ENCODE measurements around the gene URAD. TPM values are rescaled to one million over a fixed set of nuclear protein-coding genes. Genes with fewer than 3 reads are reported as not detected.

The URAD gene
- total RNA-seq, 1 donor, result not detected

DNA sequence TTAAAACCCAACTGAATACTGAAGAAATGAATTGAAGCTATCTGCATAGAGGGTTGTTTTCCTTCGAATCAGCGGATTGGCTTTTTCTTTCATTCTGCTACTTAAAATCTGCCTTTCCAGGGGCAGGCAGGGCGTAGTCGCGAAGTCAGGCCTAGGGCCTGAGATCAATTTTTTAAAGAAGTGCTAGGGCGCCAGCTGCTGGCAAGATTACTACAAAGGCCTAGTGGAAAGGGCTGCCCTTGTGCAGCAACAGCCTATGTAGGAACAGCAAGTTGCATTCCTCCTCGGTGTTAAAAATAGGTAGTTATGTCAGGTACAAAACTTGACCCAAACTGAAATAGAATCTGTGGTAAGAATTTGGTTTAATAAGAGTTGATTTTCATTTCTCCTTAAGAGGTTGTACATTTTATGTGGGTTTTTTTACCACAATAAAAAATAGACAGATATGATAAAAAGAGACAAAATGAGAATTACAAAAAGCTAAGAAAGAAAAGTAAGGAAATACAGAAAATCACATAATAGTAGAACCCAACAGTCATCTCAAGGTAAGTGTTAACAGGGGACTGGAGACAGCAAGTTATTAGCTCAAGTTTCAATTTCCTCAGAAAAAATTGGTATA lies 9.5 kb upstream of the URAD start:
- Histone ChIP-seq H3K4me3 (ENCODE audit: insufficient read depth, low read length) (no peak overlapping the region), H3K4me2 (ENCODE audit: insufficient read depth, low read length) (no peak overlapping the region), H3K4me1 (ENCODE audit: insufficient read depth, low read length) (no peaks in the 10 kb centered on the region), H4K20me1 (ENCODE audit: insufficient read depth, low read length) (no peaks in the 10 kb centered on the region), H3K36me3 (ENCODE audit: insufficient read depth, low read length) (no peaks in the 10 kb centered on the region), H3K27me3 (ENCODE audit: insufficient read depth, low read length) (no peaks in the 10 kb centered on the region), H3K79me2 (ENCODE audit: insufficient read depth, low read length) (no peaks in the 10 kb centered on the region), H2AFZ (ENCODE audit: low read length) (no peak overlapping the region), H3K9me3 (ENCODE audit: low read depth, low read length) (no peaks in the 10 kb centered on the region), H3K27ac (ENCODE audit: low read depth, low read length) (no peak overlapping the region)
- TF ChIP-seq, protein P1, sequence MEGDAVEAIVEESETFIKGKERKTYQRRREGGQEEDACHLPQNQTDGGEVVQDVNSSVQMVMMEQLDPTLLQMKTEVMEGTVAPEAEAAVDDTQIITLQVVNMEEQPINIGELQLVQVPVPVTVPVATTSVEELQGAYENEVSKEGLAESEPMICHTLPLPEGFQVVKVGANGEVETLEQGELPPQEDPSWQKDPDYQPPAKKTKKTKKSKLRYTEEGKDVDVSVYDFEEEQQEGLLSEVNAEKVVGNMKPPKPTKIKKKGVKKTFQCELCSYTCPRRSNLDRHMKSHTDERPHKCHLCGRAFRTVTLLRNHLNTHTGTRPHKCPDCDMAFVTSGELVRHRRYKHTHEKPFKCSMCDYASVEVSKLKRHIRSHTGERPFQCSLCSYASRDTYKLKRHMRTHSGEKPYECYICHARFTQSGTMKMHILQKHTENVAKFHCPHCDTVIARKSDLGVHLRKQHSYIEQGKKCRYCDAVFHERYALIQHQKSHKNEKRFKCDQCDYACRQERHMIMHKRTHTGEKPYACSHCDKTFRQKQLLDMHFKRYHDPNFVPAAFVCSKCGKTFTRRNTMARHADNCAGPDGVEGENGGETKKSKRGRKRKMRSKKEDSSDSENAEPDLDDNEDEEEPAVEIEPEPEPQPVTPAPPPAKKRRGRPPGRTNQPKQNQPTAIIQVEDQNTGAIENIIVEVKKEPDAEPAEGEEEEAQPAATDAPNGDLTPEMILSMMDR (IDR thresholded peaks at IDR 0.05; ENCODE audit: extremely low read depth, low read depth, low read length), result peak; percentile 50
- DNase-seq (ENCODE audit: insufficient read length, low spot score, missing footprints), result no peak

DNA sequence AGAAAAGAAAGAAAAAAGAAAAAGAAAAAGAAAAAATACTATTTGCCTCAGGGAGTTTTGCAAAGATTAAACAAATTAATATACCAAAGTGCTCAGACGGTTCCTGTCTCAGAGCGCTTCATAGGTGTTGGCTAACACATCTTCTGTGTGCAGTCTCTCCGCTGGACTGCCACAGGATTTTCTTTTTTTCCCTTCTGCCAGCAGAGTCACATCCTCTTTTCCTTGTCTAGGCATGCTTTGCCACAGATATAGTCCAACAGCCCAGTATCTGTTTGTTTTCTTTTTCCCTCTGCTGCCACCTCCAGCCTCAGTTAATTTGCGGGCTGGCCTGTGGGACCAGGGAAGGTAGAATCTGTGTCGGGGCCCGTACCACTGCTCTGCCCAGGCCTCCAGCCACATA lies 3.4 kb upstream of the URAD start:
- H3K4me2 ChIP-seq (ENCODE audit: insufficient read depth, low read length), result no peak overlapping the region
- DNase-seq (ENCODE audit: insufficient read length, low spot score, missing footprints), result no peak

DNA sequence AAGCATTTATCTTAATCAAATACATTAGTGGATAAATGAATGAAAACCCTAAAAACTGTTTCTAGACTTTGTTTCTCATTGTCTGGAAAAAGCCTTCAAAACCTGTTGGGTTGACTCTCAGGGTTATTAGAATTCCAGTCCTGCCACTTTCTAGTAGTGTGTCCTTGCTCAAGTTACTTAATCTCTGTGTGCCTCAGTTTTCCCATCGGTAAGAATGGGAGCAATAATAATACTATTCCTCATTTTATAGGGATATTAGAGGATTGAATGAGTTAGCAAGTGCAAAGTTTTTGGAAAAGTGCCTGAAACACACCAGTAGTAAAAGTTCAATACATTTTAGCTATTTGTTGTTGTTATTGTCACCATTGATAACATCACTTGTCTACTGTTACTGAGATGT lies 2.9 kb downstream of the URAD start:
- Histone ChIP-seq H2AFZ (ENCODE audit: low read length) (no peak overlapping the region), H3K4me3 (ENCODE audit: insufficient read depth, low read length) (no peak overlapping the region), H3K4me2 (ENCODE audit: insufficient read depth, low read length) (no peak overlapping the region), H3K4me1 (ENCODE audit: insufficient read depth, low read length) (no peaks in the 10 kb centered on the region), H3K27ac (ENCODE audit: low read depth, low read length) (no peak overlapping the region), H3K79me2 (ENCODE audit: insufficient read depth, low read length) (no peaks in the 10 kb centered on the region), H3K9me3 (ENCODE audit: low read depth, low read length) (no peaks in the 10 kb centered on the region), H3K27me3 (ENCODE audit: insufficient read depth, low read length) (peaks cover 43% of the 10 kb centered on the region), H3K36me3 (ENCODE audit: insufficient read depth, low read length) (no peaks in the 10 kb centered on the region), H4K20me1 (ENCODE audit: insufficient read depth, low read length) (no peaks in the 10 kb centered on the region)
- TF ChIP-seq, protein P1 (IDR thresholded peaks at IDR 0.05; ENCODE audit: extremely low read depth, low read depth, low read length), result no peak
- no peak for DNase-seq (ENCODE audit: insufficient read length, low spot score, missing footprints)

More for the DNA sequence above, 3.4 kb upstream of the URAD start:
- Histone ChIP-seq H2AFZ (ENCODE audit: low read length) (no peak overlapping the region), H3K27ac (ENCODE audit: low read depth, low read length) (no peak overlapping the region), H3K9me3 (ENCODE audit: low read depth, low read length) (no peaks in the 10 kb centered on the region), H3K4me3 (ENCODE audit: insufficient read depth, low read length) (no peak overlapping the region), H3K36me3 (ENCODE audit: insufficient read depth, low read length) (no peaks in the 10 kb centered on the region), H3K27me3 (ENCODE audit: insufficient read depth, low read length) (peaks cover 14% of the 10 kb centered on the region), H3K4me1 (ENCODE audit: insufficient read depth, low read length) (no peaks in the 10 kb centered on the region), H3K79me2 (ENCODE audit: insufficient read depth, low read length) (no peaks in the 10 kb centered on the region), H4K20me1 (ENCODE audit: insufficient read depth, low read length) (no peaks in the 10 kb centered on the region)
- TF ChIP-seq, protein P1 (IDR thresholded peaks at IDR 0.05; ENCODE audit: extremely low read depth, low read depth, low read length), result no peak

DNA sequence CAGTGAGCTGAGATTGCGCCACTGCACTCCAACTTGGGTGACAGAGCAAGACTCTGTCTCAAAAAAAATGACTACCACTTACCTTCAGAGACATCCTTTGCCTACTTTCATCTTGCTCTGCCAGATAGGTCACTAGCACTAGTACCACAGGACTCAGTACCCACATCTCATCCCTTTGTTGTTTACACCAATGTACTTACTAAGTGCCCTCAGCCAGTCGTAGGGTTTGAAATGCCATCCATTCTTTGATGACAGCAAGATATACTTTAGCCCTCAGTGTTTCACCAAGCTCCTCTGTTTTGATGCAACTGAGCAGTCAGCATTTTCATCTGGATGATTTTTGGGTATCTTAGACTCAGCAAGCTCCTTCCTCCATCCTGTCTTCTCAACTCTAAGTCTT lies 6.1 kb downstream of the URAD start:
- TF ChIP-seq, protein P1 (IDR thresholded peaks at IDR 0.05; ENCODE audit: extremely low read depth, low read depth, low read length), result no peak
- no peak overlapping the region for H2AFZ ChIP-seq (ENCODE audit: low read length)

More for the DNA sequence above, 6.1 kb downstream of the URAD start:
- Histone ChIP-seq H3K36me3 (ENCODE audit: insufficient read depth, low read length) (no peaks in the 10 kb centered on the region), H3K27ac (ENCODE audit: low read depth, low read length) (no peak overlapping the region), H4K20me1 (ENCODE audit: insufficient read depth, low read length) (peaks cover 3% of the 10 kb centered on the region), H3K79me2 (ENCODE audit: insufficient read depth, low read length) (no peaks in the 10 kb centered on the region), H3K4me3 (ENCODE audit: insufficient read depth, low read length) (no peak overlapping the region), H3K4me2 (ENCODE audit: insufficient read depth, low read length) (no peak overlapping the region), H3K27me3 (ENCODE audit: insufficient read depth, low read length) (peaks cover 65% of the 10 kb centered on the region), H3K9me3 (ENCODE audit: low read depth, low read length) (no peaks in the 10 kb centered on the region), H3K4me1 (ENCODE audit: insufficient read depth, low read length) (no peaks in the 10 kb centered on the region)
- DNase-seq (ENCODE audit: insufficient read length, low spot score, missing footprints), result peak; percentile 56
